GM23338 (cell line): ENCODE results near the gene PDE4D. TPM values are rescaled to one million over a fixed set of nuclear protein-coding genes. Genes with fewer than 3 reads are reported as not detected.

Experiments
- ATAC-seq: fragments of 200-7000 bp; cut with Tn5 transposase; 3 replicates; pipeline ENCODE4 v1.9.1; 2020
- DNase-seq: peaks from one replicate; pipeline ENCODE4 v3.0.0-alpha.2; 2015; ENCODE audit warnings: low spot score
- H2AFZ ChIP-seq: fragments of 200-600 bp; sonication (generic); 2 replicates; pipeline ENCODE4 v1.8.0; 2016; ENCODE audit warnings: antibody characterized with exemption, mild to moderate bottlenecking, moderate library complexity
- H3F3A ChIP-seq: fragments of 200-600 bp; sonication (generic); replicated peaks from 2 replicates; pipeline ENCODE4 v1.8.0; 2017; ENCODE audit warnings: antibody characterized with exemption, mixed run types, low read depth
- H3K27ac ChIP-seq: fragments of 200-600 bp; sonication (generic); 2 replicates; pipeline ENCODE4 v1.6.1; 2016; ENCODE audit warnings: low read depth
- H3K27me3 ChIP-seq: fragments of 200-600 bp; sonication (generic); 2 replicates; pipeline ENCODE4 v1.8.0; 2016; ENCODE audit warnings: mild to moderate bottlenecking, mixed run types, moderate library complexity; ENCODE audit not compliant: insufficient read depth
- H3K36me3 ChIP-seq: fragments of 200-600 bp; sonication (generic); 2 replicates; pipeline ENCODE4 v1.8.0; 2016; ENCODE audit warnings: mild to moderate bottlenecking; ENCODE audit not compliant: insufficient read depth
- H3K4me1 ChIP-seq: fragments of 200-600 bp; sonication (generic); 2 replicates; pipeline ENCODE4 v1.8.0; 2016; ENCODE audit warnings: mild to moderate bottlenecking, moderate library complexity; ENCODE audit not compliant: insufficient read depth
- H3K4me2 ChIP-seq: fragments of 200-600 bp; sonication (generic); 2 replicates; pipeline ENCODE4 v1.7.1; 2017; ENCODE audit warnings: mixed run types
- H3K4me3 ChIP-seq: fragments of 200-600 bp; sonication (generic); 2 replicates; pipeline ENCODE4 v1.6.1; 2016; ENCODE audit warnings: mixed run types
- H3K79me2 ChIP-seq: fragments of 200-600 bp; sonication (generic); replicated peaks from 2 replicates; pipeline ENCODE4 v1.8.0; 2017; ENCODE audit warnings: mild to moderate bottlenecking; ENCODE audit not compliant: insufficient read depth
- H3K9me2 ChIP-seq: fragments of 200-600 bp; sonication (generic); 2 replicates; pipeline ENCODE4 v1.8.0; 2017; ENCODE audit not compliant: insufficient read depth
- H4K20me1 ChIP-seq: fragments of 200-600 bp; sonication (generic); replicated peaks from 2 replicates; pipeline ENCODE4 v1.8.0; 2017; ENCODE audit warnings: mild to moderate bottlenecking; ENCODE audit not compliant: insufficient read depth
- H3K27ac Mint-ChIP-seq: 2 replicates; pipeline ENCODE4 v1.8.0; 2020; ENCODE audit warnings: inconsistent platforms, mild to moderate bottlenecking, moderate library complexity, mixed read lengths
- H3K27me3 Mint-ChIP-seq: 3 replicates; pipeline ENCODE4 v1.8.0; 2022; ENCODE audit warnings: low read depth, mild to moderate bottlenecking, moderate library complexity, mixed read lengths, inconsistent platforms; ENCODE audit not compliant: insufficient read depth, poor library complexity
- H3K36me3 Mint-ChIP-seq: 3 replicates; pipeline ENCODE4 v1.8.0; 2021; ENCODE audit warnings: low read depth, mild to moderate bottlenecking, inconsistent platforms, moderate library complexity, mixed read lengths
- H3K4me1 Mint-ChIP-seq: 3 replicates; pipeline ENCODE4 v1.8.0; 2020; ENCODE audit warnings: mild to moderate bottlenecking, inconsistent platforms, mixed read lengths
- H3K4me3 Mint-ChIP-seq: 3 replicates; pipeline ENCODE4 v1.8.0; 2021; ENCODE audit warnings: moderate library complexity, mild to moderate bottlenecking, inconsistent platforms, mixed read lengths
- H3K9me3 Mint-ChIP-seq: 3 replicates; pipeline ENCODE4 v1.8.0; 2020; ENCODE audit warnings: moderate library complexity, mild to moderate bottlenecking, inconsistent platforms, mixed read lengths
- CREB1 ChIP-seq: fragments of 250-450 bp; sonication (Bioruptor Pico); IDR thresholded peaks from 2 replicates; pipeline ENCODE4 v1.5.0; 2020; ENCODE audit warnings: low read depth, mild to moderate bottlenecking, moderate library complexity
- NANOG ChIP-seq: IDR thresholded peaks from 2 replicates; pipeline ENCODE4 v1.6.1; 2016; ENCODE audit warnings: antibody characterized with exemption, borderline replicate concordance
- STAT1 ChIP-seq: IDR thresholded peaks from one replicate; pipeline ENCODE4 v1.6.1; 2016; ENCODE audit warnings: antibody characterized with exemption; ENCODE audit not compliant: unreplicated experiment
- ZNF331 ChIP-seq: fragments of 250-450 bp; sonication (Bioruptor Pico); IDR thresholded peaks from 2 replicates; pipeline ENCODE4 v1.5.0; 2020; ENCODE audit warnings: low read depth, mild to moderate bottlenecking, moderate library complexity
- polyA plus RNA-seq: library from polyadenylated mRNA; unstranded; fragments of >200 nt; fragmentation: Nextera tagmentation; extraction: Ambion mirVana; gene quantifications from 2 replicates; pipeline ENCODE4 v1.2.1, GENCODE V29; 2016
- total RNA-seq: library from RNA; depleted of rRNA; stranded (reverse); fragments of >200 nt; shearing (Covaris generic); gene quantifications from 2 replicates; pipeline ENCODE4 v1.2.3, GENCODE V29; 2014
- TF ChIP-seq, protein P1 (sequence below): IDR thresholded peaks from 2 replicates; pipeline ENCODE4 v1.6.1; 2016; ENCODE audit warnings: antibody characterized with exemption
- TF ChIP-seq, protein P2 (sequence below): IDR thresholded peaks from one replicate; pipeline ENCODE4 v1.6.1; 2018; ENCODE audit warnings: antibody characterized with exemption; ENCODE audit not compliant: unreplicated experiment
- TF ChIP-seq, protein P3 (sequence below): fragments of 250-450 bp; sonication (Bioruptor Pico); IDR thresholded peaks from 2 replicates; pipeline ENCODE4 v1.5.0; 2020; ENCODE audit warnings: mild to moderate bottlenecking, moderate library complexity

PDE4D gene
- total and polyA plus RNA-seq, 2 experiments from 2014 or later = 2.1 to 4.7 TPM

DNA sequence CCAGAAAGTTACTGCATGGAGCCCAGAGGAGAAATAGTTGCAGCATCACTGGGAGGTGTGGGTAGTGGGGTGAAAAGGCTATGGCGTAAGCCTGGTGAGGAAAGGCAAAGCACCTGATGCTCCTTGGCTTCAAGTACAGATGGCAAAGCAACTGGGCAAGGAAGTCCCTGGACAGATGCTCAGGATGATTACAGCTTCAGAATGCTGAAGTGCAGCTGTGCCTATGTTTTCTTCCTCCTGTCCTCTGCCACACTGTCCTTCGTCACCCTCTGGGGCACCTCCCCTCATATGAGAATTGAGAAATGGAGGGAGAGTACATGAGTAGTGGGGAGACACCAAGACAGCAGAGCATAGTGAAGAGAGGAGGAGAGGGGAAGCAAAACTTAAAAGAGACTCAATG, 328.0 kb downstream of the PDE4D start (continued):
- TF ChIP-seq, protein P1, sequence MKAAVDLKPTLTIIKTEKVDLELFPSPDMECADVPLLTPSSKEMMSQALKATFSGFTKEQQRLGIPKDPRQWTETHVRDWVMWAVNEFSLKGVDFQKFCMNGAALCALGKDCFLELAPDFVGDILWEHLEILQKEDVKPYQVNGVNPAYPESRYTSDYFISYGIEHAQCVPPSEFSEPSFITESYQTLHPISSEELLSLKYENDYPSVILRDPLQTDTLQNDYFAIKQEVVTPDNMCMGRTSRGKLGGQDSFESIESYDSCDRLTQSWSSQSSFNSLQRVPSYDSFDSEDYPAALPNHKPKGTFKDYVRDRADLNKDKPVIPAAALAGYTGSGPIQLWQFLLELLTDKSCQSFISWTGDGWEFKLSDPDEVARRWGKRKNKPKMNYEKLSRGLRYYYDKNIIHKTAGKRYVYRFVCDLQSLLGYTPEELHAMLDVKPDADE = no peak

DNA sequence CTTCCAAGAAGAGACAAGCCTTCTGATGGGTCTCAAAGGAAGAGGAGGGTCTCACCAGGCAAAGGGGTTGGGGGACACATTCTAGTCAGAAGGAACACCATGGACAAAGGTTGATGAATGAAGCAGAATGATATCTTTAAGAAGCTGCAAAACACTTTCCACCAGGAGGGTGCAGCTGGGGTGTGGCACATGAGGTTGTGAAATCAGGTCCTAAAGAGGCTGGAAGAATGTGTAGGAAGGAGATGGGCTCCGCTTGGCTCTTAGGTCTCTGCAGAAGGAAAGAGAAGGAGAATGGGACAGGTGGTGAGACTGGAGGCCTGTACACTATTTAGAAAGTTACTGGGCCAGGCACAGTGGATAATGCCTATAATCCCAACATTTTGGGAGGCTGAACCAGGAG, 328.6 kb downstream of the PDE4D start:
- TF ChIP-seq, protein P1 = no peak
- TF ChIP-seq, protein P2, sequence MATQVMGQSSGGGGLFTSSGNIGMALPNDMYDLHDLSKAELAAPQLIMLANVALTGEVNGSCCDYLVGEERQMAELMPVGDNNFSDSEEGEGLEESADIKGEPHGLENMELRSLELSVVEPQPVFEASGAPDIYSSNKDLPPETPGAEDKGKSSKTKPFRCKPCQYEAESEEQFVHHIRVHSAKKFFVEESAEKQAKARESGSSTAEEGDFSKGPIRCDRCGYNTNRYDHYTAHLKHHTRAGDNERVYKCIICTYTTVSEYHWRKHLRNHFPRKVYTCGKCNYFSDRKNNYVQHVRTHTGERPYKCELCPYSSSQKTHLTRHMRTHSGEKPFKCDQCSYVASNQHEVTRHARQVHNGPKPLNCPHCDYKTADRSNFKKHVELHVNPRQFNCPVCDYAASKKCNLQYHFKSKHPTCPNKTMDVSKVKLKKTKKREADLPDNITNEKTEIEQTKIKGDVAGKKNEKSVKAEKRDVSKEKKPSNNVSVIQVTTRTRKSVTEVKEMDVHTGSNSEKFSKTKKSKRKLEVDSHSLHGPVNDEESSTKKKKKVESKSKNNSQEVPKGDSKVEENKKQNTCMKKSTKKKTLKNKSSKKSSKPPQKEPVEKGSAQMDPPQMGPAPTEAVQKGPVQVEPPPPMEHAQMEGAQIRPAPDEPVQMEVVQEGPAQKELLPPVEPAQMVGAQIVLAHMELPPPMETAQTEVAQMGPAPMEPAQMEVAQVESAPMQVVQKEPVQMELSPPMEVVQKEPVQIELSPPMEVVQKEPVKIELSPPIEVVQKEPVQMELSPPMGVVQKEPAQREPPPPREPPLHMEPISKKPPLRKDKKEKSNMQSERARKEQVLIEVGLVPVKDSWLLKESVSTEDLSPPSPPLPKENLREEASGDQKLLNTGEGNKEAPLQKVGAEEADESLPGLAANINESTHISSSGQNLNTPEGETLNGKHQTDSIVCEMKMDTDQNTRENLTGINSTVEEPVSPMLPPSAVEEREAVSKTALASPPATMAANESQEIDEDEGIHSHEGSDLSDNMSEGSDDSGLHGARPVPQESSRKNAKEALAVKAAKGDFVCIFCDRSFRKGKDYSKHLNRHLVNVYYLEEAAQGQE = no peak
- no peak for TF ChIP-seq STAT1
- TF ChIP-seq, protein P3, sequence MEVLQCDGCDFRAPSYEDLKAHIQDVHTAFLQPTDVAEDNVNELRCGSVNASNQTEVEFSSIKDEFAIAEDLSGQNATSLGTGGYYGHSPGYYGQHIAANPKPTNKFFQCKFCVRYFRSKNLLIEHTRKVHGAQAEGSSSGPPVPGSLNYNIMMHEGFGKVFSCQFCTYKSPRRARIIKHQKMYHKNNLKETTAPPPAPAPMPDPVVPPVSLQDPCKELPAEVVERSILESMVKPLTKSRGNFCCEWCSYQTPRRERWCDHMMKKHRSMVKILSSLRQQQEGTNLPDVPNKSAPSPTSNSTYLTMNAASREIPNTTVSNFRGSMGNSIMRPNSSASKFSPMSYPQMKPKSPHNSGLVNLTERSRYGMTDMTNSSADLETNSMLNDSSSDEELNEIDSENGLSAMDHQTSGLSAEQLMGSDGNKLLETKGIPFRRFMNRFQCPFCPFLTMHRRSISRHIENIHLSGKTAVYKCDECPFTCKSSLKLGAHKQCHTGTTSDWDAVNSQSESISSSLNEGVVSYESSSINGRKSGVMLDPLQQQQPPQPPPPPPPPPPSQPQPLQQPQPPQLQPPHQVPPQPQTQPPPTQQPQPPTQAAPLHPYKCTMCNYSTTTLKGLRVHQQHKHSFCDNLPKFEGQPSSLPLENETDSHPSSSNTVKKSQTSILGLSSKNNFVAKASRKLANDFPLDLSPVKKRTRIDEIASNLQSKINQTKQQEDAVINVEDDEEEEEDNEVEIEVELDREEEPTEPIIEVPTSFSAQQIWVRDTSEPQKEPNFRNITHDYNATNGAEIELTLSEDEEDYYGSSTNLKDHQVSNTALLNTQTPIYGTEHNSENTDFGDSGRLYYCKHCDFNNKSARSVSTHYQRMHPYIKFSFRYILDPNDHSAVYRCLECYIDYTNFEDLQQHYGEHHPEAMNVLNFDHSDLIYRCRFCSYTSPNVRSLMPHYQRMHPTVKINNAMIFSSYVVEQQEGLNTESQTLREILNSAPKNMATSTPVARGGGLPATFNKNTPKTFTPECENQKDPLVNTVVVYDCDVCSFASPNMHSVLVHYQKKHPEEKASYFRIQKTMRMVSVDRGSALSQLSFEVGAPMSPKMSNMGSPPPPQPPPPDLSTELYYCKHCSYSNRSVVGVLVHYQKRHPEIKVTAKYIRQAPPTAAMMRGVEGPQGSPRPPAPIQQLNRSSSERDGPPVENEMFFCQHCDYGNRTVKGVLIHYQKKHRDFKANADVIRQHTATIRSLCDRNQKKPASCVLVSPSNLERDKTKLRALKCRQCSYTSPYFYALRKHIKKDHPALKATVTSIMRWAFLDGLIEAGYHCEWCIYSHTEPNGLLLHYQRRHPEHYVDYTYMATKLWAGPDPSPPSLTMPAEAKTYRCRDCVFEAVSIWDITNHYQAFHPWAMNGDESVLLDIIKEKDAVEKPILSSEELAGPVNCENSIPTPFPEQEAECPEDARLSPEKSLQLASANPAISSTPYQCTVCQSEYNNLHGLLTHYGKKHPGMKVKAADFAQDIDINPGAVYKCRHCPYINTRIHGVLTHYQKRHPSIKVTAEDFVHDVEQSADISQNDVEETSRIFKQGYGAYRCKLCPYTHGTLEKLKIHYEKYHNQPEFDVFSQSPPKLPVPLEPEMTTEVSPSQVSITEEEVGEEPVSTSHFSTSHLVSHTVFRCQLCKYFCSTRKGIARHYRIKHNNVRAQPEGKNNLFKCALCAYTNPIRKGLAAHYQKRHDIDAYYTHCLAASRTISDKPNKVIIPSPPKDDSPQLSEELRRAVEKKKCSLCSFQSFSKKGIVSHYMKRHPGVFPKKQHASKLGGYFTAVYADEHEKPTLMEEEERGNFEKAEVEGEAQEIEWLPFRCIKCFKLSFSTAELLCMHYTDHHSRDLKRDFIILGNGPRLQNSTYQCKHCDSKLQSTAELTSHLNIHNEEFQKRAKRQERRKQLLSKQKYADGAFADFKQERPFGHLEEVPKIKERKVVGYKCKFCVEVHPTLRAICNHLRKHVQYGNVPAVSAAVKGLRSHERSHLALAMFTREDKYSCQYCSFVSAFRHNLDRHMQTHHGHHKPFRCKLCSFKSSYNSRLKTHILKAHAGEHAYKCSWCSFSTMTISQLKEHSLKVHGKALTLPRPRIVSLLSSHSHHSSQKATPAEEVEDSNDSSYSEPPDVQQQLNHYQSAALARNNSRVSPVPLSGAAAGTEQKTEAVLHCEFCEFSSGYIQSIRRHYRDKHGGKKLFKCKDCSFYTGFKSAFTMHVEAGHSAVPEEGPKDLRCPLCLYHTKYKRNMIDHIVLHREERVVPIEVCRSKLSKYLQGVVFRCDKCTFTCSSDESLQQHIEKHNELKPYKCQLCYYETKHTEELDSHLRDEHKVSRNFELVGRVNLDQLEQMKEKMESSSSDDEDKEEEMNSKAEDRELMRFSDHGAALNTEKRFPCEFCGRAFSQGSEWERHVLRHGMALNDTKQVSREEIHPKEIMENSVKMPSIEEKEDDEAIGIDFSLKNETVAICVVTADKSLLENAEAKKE (CRISPR knock-in tag) = no peak
- no peak for TF ChIP-seq ZNF331 (CRISPR knock-in tag)
- no peak for TF ChIP-seq NANOG
- no peak for TF ChIP-seq CREB1
- no peak overlapping the region for H2AFZ ChIP-seq
- 0 out of 3 replicates have a peak, but pooled peaks cover 5% of the 10 kb centered on the region for H3K9me3 Mint-ChIP-seq

More for the DNA sequence above, 328.6 kb downstream of the PDE4D start:
- no peaks in the 10 kb centered on the region for H4K20me1 ChIP-seq
- H3K27me3 ChIP-seq = no peaks in the 10 kb centered on the region
- no peak overlapping the region for H3K4me3 ChIP-seq
- no peak overlapping the region for H3K27ac Mint-ChIP-seq
- H3K36me3 Mint-ChIP-seq = peaks cover 14% of the 10 kb centered on the region
- ATAC-seq (no peak), DNase-seq (no peak)
- H3K36me3 ChIP-seq = no peaks in the 10 kb centered on the region
- H3K79me2 ChIP-seq = no peaks in the 10 kb centered on the region
- peaks cover 29% of the 10 kb centered on the region for H3K4me1 ChIP-seq
- 0 out of 2 replicates have a peak, but pooled peaks cover 3% of the 10 kb centered on the region for H3K9me2 ChIP-seq
- H3K4me1 Mint-ChIP-seq = peaks cover 30% of the 10 kb centered on the region
- no peak overlapping the region for H3K4me3 Mint-ChIP-seq
- no peaks in the 10 kb centered on the region for H3F3A ChIP-seq
- no peaks in the 10 kb centered on the region for H3K27me3 Mint-ChIP-seq
- no peak overlapping the region for H3K27ac ChIP-seq
- H3K4me2 ChIP-seq = no peak overlapping the region
